Lung (tissue), 12 donors: ENCODE measurements around the gene NDST3. TPM values are rescaled to one million over a fixed set of nuclear protein-coding genes. Genes with fewer than 3 reads are reported as not detected.

Experiments
- ATAC-seq: fragments of 200-7000 bp; cut with Tn5 transposase; one replicate; pipeline ENCODE4 v1.9.1; 2020; ENCODE audit warnings: moderate number of reproducible peaks; ENCODE audit not compliant: insufficient read depth, low FRiP score
- DNase-seq, 3 donors: peaks; one replicate each; pipeline ENCODE4 v3.0.0-alpha.2; 2013 to 2017
- H3K27ac ChIP-seq, 2 donors: one replicate each; pipeline ENCODE4 v1.5.1; 2013; ENCODE audit warnings: mild to moderate bottlenecking in 2 of 2, moderate library complexity in 2 of 2, control low read depth in 1 of 2, inconsistent platforms in 1 of 2, low read depth in 1 of 2, low read length in 1 of 2
- H3K27me3 ChIP-seq, 3 donors: one replicate each; pipeline ENCODE4 v1.5.1; 2013; ENCODE audit warnings: low read length in 2 of 3; ENCODE audit not compliant: control insufficient read depth in 3 of 3, insufficient read depth in 3 of 3
- H3K36me3 ChIP-seq, 4 donors: one replicate each; pipeline ENCODE4 v1.5.1; 2013; ENCODE audit warnings: low read length in 4 of 4, mild to moderate bottlenecking in 1 of 4, moderate library complexity in 1 of 4; ENCODE audit not compliant: control insufficient read depth in 4 of 4, insufficient read depth in 4 of 4
- H3K4me1 ChIP-seq, 5 donors: one replicate each; pipeline ENCODE4 v1.5.1; 2013; ENCODE audit warnings: low read length in 5 of 5, mild to moderate bottlenecking in 2 of 5, moderate library complexity in 1 of 5; ENCODE audit not compliant: control insufficient read depth in 5 of 5, insufficient read depth in 5 of 5
- H3K4me3 ChIP-seq: one replicate; pipeline ENCODE4 v1.5.1; 2013; ENCODE audit warnings: mild to moderate bottlenecking, control low read depth, moderate library complexity
- H3K9ac ChIP-seq, 2 donors: one replicate each; pipeline ENCODE4 v1.5.1; 2013; ENCODE audit warnings: low read length in 2 of 2, control low read depth in 1 of 2; ENCODE audit not compliant: insufficient read depth in 1 of 2
- H3K9me3 ChIP-seq, 4 donors: one replicate each; pipeline ENCODE4 v1.5.1; 2013; ENCODE audit warnings: low read length in 3 of 4, mild to moderate bottlenecking in 1 of 4, moderate library complexity in 1 of 4; ENCODE audit not compliant: control insufficient read depth in 4 of 4, insufficient read depth in 3 of 4
- CTCF ChIP-seq: IDR thresholded peaks from 2 replicates; pipeline ENCODE4 v1.5.1; 2012; ENCODE audit warnings: mild to moderate bottlenecking; ENCODE audit errors: control extremely low read depth, extremely low read depth
- WGBS, 2 donors: extraction: QIAGEN DNeasy Blood & Tissue Kit; methylation state at CpG; one replicate each; pipeline ENCODE4 v1.1.7; 2013; 5-methylcytosine and 5-hydroxymethylcytosine counted together
- polyA plus RNA-seq, 2 donors: library from polyadenylated mRNA; stranded (reverse); fragments of 200-250 nt; gene quantifications; one replicate each; pipeline ENCODE4 v1.2.1, GENCODE V29; 2013
- total RNA-seq, 2 donors: library from RNA; depleted of rRNA in 1 of 2; stranded (reverse); fragments of >200 nt in 1 of 2; gene quantifications; one replicate each; pipeline ENCODE4 v1.2.1, GENCODE V29; 2014 to 2021
- donor health status: control.
- donor health status: control.
- donor health status: Bipolar disorder and iron deficiency.
- donor health status: healthy.
- donor health status: DM: yes; HTN: yes; CAD: no.

NDST3 gene
- total and polyA plus RNA-seq, 4 donors: 0.02 to 0.74 (median 0.02) TPM; not detected in 1

DNA sequence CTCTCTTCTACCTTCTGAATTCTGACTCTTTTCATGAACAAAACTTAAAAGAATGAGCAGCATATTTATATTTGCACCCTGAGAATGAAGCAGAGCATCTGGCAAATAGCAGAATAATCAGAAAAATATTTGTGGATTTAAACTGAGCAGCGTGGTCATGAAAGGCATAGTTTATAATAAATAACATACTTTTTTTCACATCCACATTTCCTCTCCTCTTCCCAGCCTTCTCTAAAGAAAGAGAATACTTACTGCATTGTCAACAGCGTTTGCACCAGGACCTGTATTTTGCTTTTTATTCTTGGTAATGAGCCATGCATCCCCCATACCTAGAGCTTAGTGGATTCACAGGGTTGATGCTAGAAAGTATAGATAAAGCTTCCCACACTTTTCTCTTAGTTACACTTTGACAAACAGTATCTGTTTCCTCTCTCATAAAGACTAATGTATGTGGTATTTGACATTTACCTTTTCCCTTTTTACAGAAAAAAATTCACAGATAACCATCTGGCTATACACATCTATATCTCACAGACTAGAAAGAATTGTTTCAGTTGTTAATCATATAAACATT, 187.0 kb downstream of the NDST3 start:
- H3K4me1 ChIP-seq: no peaks in the 10 kb centered on the region
- H3K36me3 ChIP-seq: no peaks in the 10 kb centered on the region
- H3K9me3 ChIP-seq: no peaks in the 10 kb centered on the region
- peaks cover 0 to 2% (median 0%) of the 10 kb centered on the region in 3 donors for H3K27me3 ChIP-seq
- 48 to 59% methylated on average over 2 of the region's 2 CpGs for WGBS, 2 donors
- DNase-seq (peak in 2 of 3 donors; percentile 6 to 27), ATAC-seq (no peak)
- H3K27ac ChIP-seq: no peak overlapping the region
- TF ChIP-seq CTCF: no peak
- no peak overlapping the region for H3K4me3 ChIP-seq
- H3K9ac ChIP-seq: no peak overlapping the region

DNA sequence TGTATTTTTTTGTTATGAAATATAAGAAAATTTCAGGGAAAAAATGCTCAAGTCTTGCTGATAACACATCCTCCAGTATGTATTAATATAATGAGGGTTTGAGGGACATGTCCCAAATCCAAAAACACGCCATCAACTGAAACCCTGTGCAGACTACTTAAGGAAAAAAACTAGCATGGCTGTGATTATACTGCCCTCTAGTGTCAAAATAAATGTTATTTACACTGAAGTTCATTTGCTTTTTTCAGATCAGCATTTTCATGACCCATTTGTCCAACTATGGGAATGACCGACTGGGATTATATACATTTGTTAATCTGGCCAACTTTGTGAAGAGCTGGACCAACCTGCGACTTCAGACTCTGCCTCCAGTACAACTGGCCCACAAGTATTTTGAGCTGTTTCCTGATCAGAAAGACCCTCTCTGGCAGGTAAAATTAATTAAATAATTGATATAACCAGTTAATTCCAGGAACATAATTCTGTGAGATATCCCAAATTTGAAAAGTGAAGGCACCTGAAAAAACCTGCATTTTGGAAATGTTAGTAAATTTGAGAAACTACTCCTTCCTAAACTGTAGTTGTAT, 190.1 kb downstream of the NDST3 start:
- H3K27ac ChIP-seq: no peak overlapping the region
- H3K36me3 ChIP-seq: no peaks in the 10 kb centered on the region
- ATAC-seq (no peak), DNase-seq (peak in 2 of 3 donors; percentile 75 to 87)
- peaks cover 0 to 2% (median 0%) of the 10 kb centered on the region in 3 donors for H3K27me3 ChIP-seq
- H3K9me3 ChIP-seq: no peaks in the 10 kb centered on the region
- peak; percentile 14 for TF ChIP-seq CTCF
- no peak overlapping the region for H3K4me3 ChIP-seq
- 11 to 20% methylated on average over 3 of the region's 3 CpGs for WGBS, 2 donors
- no peak overlapping the region for H3K9ac ChIP-seq
- no peaks in the 10 kb centered on the region for H3K4me1 ChIP-seq

DNA sequence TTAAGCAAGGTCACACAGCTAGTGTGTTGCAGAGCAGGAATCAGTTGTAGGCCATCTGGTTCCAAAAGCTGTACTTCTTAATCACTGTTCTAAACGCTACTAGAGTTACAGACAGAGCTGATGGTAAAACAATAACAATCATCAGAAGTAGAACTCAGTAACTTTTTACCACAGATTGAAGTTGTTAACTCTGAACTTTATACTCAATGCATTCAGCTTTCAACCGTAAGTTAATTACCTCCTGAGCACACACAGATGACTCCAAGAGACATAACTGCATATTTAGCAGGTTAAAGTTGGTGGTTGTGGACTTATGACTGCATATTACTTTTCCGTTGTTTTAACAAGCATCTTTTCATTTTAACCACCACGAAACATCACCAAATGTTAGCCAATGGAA, 191.2 kb downstream of the NDST3 start:
- H3K27me3 ChIP-seq: peaks cover 0 to 2% (median 0%) of the 10 kb centered on the region in 3 donors
- TF ChIP-seq CTCF: no peak
- WGBS, 2 donors: 78 to 92% methylated on average over 4 of the region's 4 CpGs
- H3K27ac ChIP-seq: no peak overlapping the region
- no peaks in the 10 kb centered on the region for H3K36me3 ChIP-seq
- no peaks in the 10 kb centered on the region for H3K4me1 ChIP-seq
- no peak overlapping the region for H3K4me3 ChIP-seq
- H3K9ac ChIP-seq: no peak overlapping the region
- ATAC-seq (no peak), DNase-seq (no peak)
- no peaks in the 10 kb centered on the region for H3K9me3 ChIP-seq
